Endothelial cell of umbilical vein (primary cell): Measurements from ENCODE around the gene RAC2. TPM values are rescaled to one million over a fixed set of nuclear protein-coding genes. Genes with fewer than 3 reads are reported as not detected.

ENCODE experiments used
- BruUV-seq: library from RNA; stranded (reverse); fragments of 400-500 nt; replicated peaks from 2 replicates; lab custom pipeline; 2021; lab: Mats Ljungman, UMichigan
- CTCF ChIA-PET: fragments of 300-600, 350-600 bp; sonication (Branson Sonifier 250); formaldehyde crosslinking; loops from one replicate; lab custom pipeline; 2021; ENCODE audit warnings: antibody characterized with exemption, inconsistent platforms; lab: Charles Lee
- POLR2A ChIA-PET: fragments of 300-600, 350-600 bp; sonication (Branson Sonifier 250); formaldehyde crosslinking; loops from one replicate; lab custom pipeline; 2021; ENCODE audit warnings: antibody characterized with exemption, inconsistent platforms; lab: Charles Lee
- DNase-seq: peaks from one replicate; pipeline ENCODE4 v3.0.0-alpha.2; 2011; ENCODE audit warnings: low read depth, low spot score
- FAIRE-seq: peaks from 2 replicates; lab custom pipeline; 2011; peaks lifted over from hg19 to GRCh38; lab: Jason Lieb, UNC
- H2AFZ ChIP-seq: 2 replicates; pipeline ENCODE4 v1.6.0; 2012; ENCODE audit warnings: low read depth, low read length, control low read depth, inconsistent platforms
- H3K27ac ChIP-seq: 2 replicates; pipeline ENCODE4 v1.5.1; 2011; ENCODE audit warnings: low read depth, mild to moderate bottlenecking, control low read depth, low read length, moderate library complexity; ENCODE audit not compliant: insufficient read depth
- H3K27me3 ChIP-seq, 2 experiments: 2 replicates each; pipeline versions ENCODE4 v1.6.0 to v1.6.1; 2011; ENCODE audit warnings: low read length in 2 of 2, mixed read lengths in 1 of 2; ENCODE audit not compliant: control insufficient read depth in 2 of 2, insufficient read depth in 2 of 2
- H3K36me3 ChIP-seq, 2 experiments: 2 replicates in 1 of 2; 3 replicates in 1 of 2; pipeline ENCODE4 v1.5.1; 2011; ENCODE audit warnings: low read length in 2 of 2, mild to moderate bottlenecking in 1 of 2, moderate library complexity in 1 of 2; ENCODE audit not compliant: control insufficient read depth in 2 of 2, insufficient read depth in 2 of 2; ENCODE audit errors: extremely low read depth in 1 of 2
- H3K4me1 ChIP-seq: 3 replicates; pipeline ENCODE4 v1.5.1; 2011; ENCODE audit warnings: mild to moderate bottlenecking, low read length; ENCODE audit not compliant: control insufficient read depth, insufficient read depth; ENCODE audit errors: extremely low read depth
- H3K4me2 ChIP-seq: 2 replicates; pipeline ENCODE4 v1.6.1; 2011; ENCODE audit warnings: low read length, control low read depth, mixed read lengths; ENCODE audit not compliant: insufficient read depth
- H3K4me3 ChIP-seq, 3 experiments: fragments of 200-600 bp in 1 of 3; sonication (generic), shearing (Covaris generic) in 1 of 3; replicated peaks in 1 of 3; 2 replicates each; pipeline ENCODE4 v1.5.1; 2011 to 2016; ENCODE audit warnings: control low read depth in 3 of 3, low read length in 3 of 3, mild to moderate bottlenecking in 2 of 3, inconsistent platforms in 1 of 3, low read depth in 1 of 3, moderate library complexity in 1 of 3; ENCODE audit not compliant: insufficient read depth in 1 of 3
- H3K79me2 ChIP-seq: 2 replicates; pipeline ENCODE4 v1.6.0; 2012; ENCODE audit warnings: low read length, inconsistent platforms; ENCODE audit not compliant: control insufficient read depth, insufficient read depth
- H3K9ac ChIP-seq: replicated peaks from 2 replicates; pipeline ENCODE3; 2011; ENCODE audit warnings: low read length, control low read depth; ENCODE audit not compliant: insufficient read depth; ENCODE audit errors: extremely low read depth
- H3K9me1 ChIP-seq: replicated peaks from 3 replicates; pipeline ENCODE4 v1.6.0; 2011; ENCODE audit warnings: mild to moderate bottlenecking, low read length; ENCODE audit not compliant: control insufficient read depth, insufficient read depth; ENCODE audit errors: extremely low read depth
- H3K9me3 ChIP-seq: replicated peaks from 2 replicates; pipeline ENCODE4 v1.5.1; 2012; ENCODE audit warnings: low read length, inconsistent platforms; ENCODE audit not compliant: control insufficient read depth, insufficient read depth
- H4K20me1 ChIP-seq: replicated peaks from 2 replicates; pipeline ENCODE3; 2011; ENCODE audit warnings: mild to moderate bottlenecking, low read length; ENCODE audit not compliant: control insufficient read depth, insufficient read depth; ENCODE audit errors: extremely low read depth
- CTCF ChIP-seq, 2 donors: IDR thresholded peaks; 1 replicate in 1 of 2; 2 replicates in 1 of 2; pipeline ENCODE4 v1.5.1; 2011; ENCODE audit warnings: low read length in 2 of 2, mild to moderate bottlenecking in 2 of 2, moderate library complexity in 2 of 2, control low read depth in 1 of 2, inconsistent platforms in 1 of 2, low read depth in 1 of 2; ENCODE audit not compliant: insufficient read depth in 1 of 2; ENCODE audit errors: extremely low read depth in 1 of 2
- EZH2 ChIP-seq: IDR thresholded peaks from 2 replicates; pipeline ENCODE4 v1.6.1; 2012; ENCODE audit warnings: borderline replicate concordance, low read depth, mild to moderate bottlenecking, moderate library complexity, low read length, inconsistent platforms; ENCODE audit not compliant: severe bottlenecking
- FOS ChIP-seq: IDR thresholded peaks from 2 replicates; pipeline ENCODE4 v1.6.1; 2011; ENCODE audit warnings: mild to moderate bottlenecking, low read length, moderate library complexity, borderline replicate concordance; ENCODE audit not compliant: insufficient read depth
- GATA2 ChIP-seq: IDR thresholded peaks from 2 replicates; pipeline ENCODE4 v1.7.0; 2011; ENCODE audit warnings: low read depth, mild to moderate bottlenecking, moderate library complexity, mixed read lengths, low read length; ENCODE audit not compliant: insufficient read length, insufficient read depth
- JUN ChIP-seq: IDR thresholded peaks from 2 replicates; pipeline ENCODE4 v1.6.1; 2011; ENCODE audit warnings: borderline replicate concordance, low read depth; ENCODE audit not compliant: insufficient read length, insufficient read depth
- MAX ChIP-seq: IDR thresholded peaks from 2 replicates; pipeline ENCODE4 v1.6.1; 2011; ENCODE audit not compliant: insufficient read depth, insufficient read length
- MYC ChIP-seq: IDR thresholded peaks from one replicate; pipeline ENCODE4 v1.6.1; 2011; ENCODE audit warnings: mild to moderate bottlenecking, low read depth, low read length
- POLR2A ChIP-seq: IDR thresholded peaks from 2 replicates; pipeline ENCODE4 v1.6.1; 2012; ENCODE audit warnings: low read depth, mild to moderate bottlenecking, control low read depth, low read length
- POLR2AphosphoS5 ChIP-seq: IDR thresholded peaks from 2 replicates; pipeline ENCODE4 v1.6.1; 2012; ENCODE audit warnings: low read depth, mild to moderate bottlenecking, control low read depth, low read length, moderate library complexity; ENCODE audit not compliant: insufficient read depth
- dilution Hi-C: fragments of 300-500 bp; cut with MboI; formaldehyde crosslinking; loops from one replicate; pipeline ENCODE4 v1.15.0; 2019; ENCODE audit warnings: low sequenced_read_pairs; ENCODE audit not compliant: extremely low pct_ligation_motif_present
- intact Hi-C: fragments of 100-400 bp; cut with micrococcal nuclease; formaldehyde crosslinking; loops from one replicate; pipeline ENCODE4 v1.10.0; 2022
- polyA plus RNA-seq, 4 experiments: library from polyadenylated mRNA; depleted of rRNA in 3 of 4; stranded (reverse) in 3 of 4; unstranded in 1 of 4; fragments of >200 nt; gene quantifications; 2 replicates each; pipeline versions ENCODE4 v1.2.1 to v1.2.3, GENCODE V29; 2011 to 2012; ENCODE audit warnings: missing spikeins in 1 of 4
- total RNA-seq: library from RNA; stranded (reverse); gene quantifications from 2 replicates; pipeline ENCODE4 v1.2.3, GENCODE V29; 2021

The RAC2 gene
- total and polyA plus RNA-seq, 2 donors (not counting 3 experiments of a cell fraction or from before 2014, with no cell fraction given), result 122 to 181 TPM

- intact Hi-C loops, result no loop called here
- no peak for FAIRE-seq
- POLR2A ChIA-PET, result no interaction called here
These were observed 40.6 kb downstream of the RAC2 start for GRCh38 chr22:37203354-37204044.

More at GRCh38 chr22:37203354-37204044, 40.6 kb downstream of the RAC2 start:
- H3K27me3 ChIP-seq, result no peaks in the 10 kb centered on the region
- no peaks in the 10 kb centered on the region for H3K36me3 ChIP-seq
- no peaks in the 10 kb centered on the region for H3K79me2 ChIP-seq
- no peak overlapping the region for H2AFZ ChIP-seq
- no peak overlapping the region for H3K9ac ChIP-seq
- H3K9me1 ChIP-seq, result no peaks in the 10 kb centered on the region
- peaks cover 5% of the 10 kb centered on the region for H3K4me1 ChIP-seq
- TF ChIP-seq JUN (no peak), MYC (no peak), MAX (no peak), GATA2 (no peak), POLR2AphosphoS5 (no peak), EZH2 (no peak), FOS (no peak), CTCF (IDR thresholded peaks at IDR 0.05; ENCODE audit: extremely low read depth in 1 of 2, insufficient read depth in 1 of 2, low read depth in 1 of 2, low read length in 2 of 2) (no peak), POLR2A (no peak)
- CTCF ChIA-PET, result interaction anchor here (0.7 kb wide), 1 partner anchor 446 kb away, joined by 4 read pairs; no protein-coding TSS in a partner anchor
- H3K4me3 ChIP-seq, result no peak overlapping the region
- BruUV-seq, result no TSS peak
- dilution Hi-C loops, result no loop called here
- no peak overlapping the region for H3K4me2 ChIP-seq
- no peaks in the 10 kb centered on the region for H3K9me3 ChIP-seq
- DNase-seq, result no peak
- H4K20me1 ChIP-seq, result no peaks in the 10 kb centered on the region
- no peak overlapping the region for H3K27ac ChIP-seq
